Thyroid gland (tissue), 4 donors: Measurements from ENCODE around the gene TMEM74B. TPM values are rescaled to one million over a fixed set of nuclear protein-coding genes. Genes with fewer than 3 reads are reported as not detected.
A peak's percentile ranks its signal among the peaks of the same experiment; 100 is the strongest.

ENCODE experiments used
- DNase-seq, 2 donors: peaks; one replicate each; pipeline ENCODE4 v3.0.0-alpha.2; 2019
- H3K27ac ChIP-seq, 3 donors: fragments of 200-600 bp; sonication (generic); 1 replicate in 2 of 3; 2 replicates in 1 of 3; pipeline ENCODE4 v1.5.1; 2016 to 2019; ENCODE audit warnings: mild to moderate bottlenecking in 1 of 3, moderate library complexity in 1 of 3
- H3K27me3 ChIP-seq: fragments of 200-600 bp; sonication (generic); one replicate; pipeline ENCODE4 v1.5.1; 2019
- H3K36me3 ChIP-seq, 2 donors: fragments of 200-600 bp; sonication (generic); one replicate each; pipeline ENCODE4 v1.5.1; 2016 to 2019
- H3K4me1 ChIP-seq, 2 donors: fragments of 200-600 bp; sonication (generic); one replicate each; pipeline ENCODE4 v1.5.1; 2017 to 2019
- H3K4me3 ChIP-seq, 3 donors: fragments of 200-600 bp; sonication (generic); replicated peaks in 1 of 3; 1 replicate in 2 of 3; 2 replicates in 1 of 3; pipeline ENCODE4 v1.5.1; 2016; ENCODE audit warnings: mild to moderate bottlenecking in 1 of 3
- H3K9me3 ChIP-seq: fragments of 200-600 bp; sonication (generic); one replicate; pipeline ENCODE4 v1.5.1; 2017
- CTCF ChIP-seq, 6 experiments: fragments of 200-600 bp in 3 of 6; fragments of 450-650 bp in 3 of 6; sonication (generic) in 3 of 6; IDR thresholded peaks; one replicate each; pipeline ENCODE4 v1.5.1; 2016 to 2019; ENCODE audit warnings: antibody characterized with exemption in 6 of 6, mild to moderate bottlenecking in 2 of 6, inconsistent platforms in 1 of 6, moderate library complexity in 1 of 6
- POLR2A ChIP-seq, 2 donors: fragments of 450-650 bp; IDR thresholded peaks; one replicate each; pipeline ENCODE4 v1.6.1; 2017; ENCODE audit warnings: antibody characterized with exemption in 2 of 2, mild to moderate bottlenecking in 2 of 2, moderate library complexity in 1 of 2
- WGBS, 2 donors: methylation state at CpG; one replicate each; pipeline ENCODE4 v1.1.5; 2017; 5-methylcytosine and 5-hydroxymethylcytosine counted together
- intact Hi-C: fragments of 100-400 bp; cut with DNase I; formaldehyde crosslinking; loops from one replicate; pipeline ENCODE4 v1.15.1; 2023
- total RNA-seq, 4 donors: library from RNA; depleted of rRNA; stranded (reverse); fragments of >200 nt; gene quantifications; one replicate each; pipeline ENCODE4 v1.2.3, GENCODE V29; 2016

TMEM74B gene
- total RNA-seq, 4 donors from 2014 or later = 0.63 to 2.7 (median 1.8) TPM

GRCh38 chr20:1214838-1215261, 30.1 kb upstream of the TMEM74B start:
- H3K36me3 ChIP-seq = no peaks in the 10 kb centered on the region
- no peak overlapping the region for H3K4me3 ChIP-seq
- no peaks in the 10 kb centered on the region for H3K27me3 ChIP-seq
- no peaks in the 10 kb centered on the region for H3K9me3 ChIP-seq
- intact Hi-C loops = loop anchor here (5.0 kb wide), 1 partner anchor 398 kb away; no protein-coding TSS in a partner anchor
- no peak for DNase-seq
- WGBS, 2 donors = 80 to 88% methylated on average over 4 of the region's 4 CpGs
- H3K4me1 ChIP-seq = peaks cover 0 to 9% of the 10 kb centered on the region in 2 donors
- TF ChIP-seq POLR2A (IDR thresholded peaks at IDR 0.05) (no peak), CTCF (IDR thresholded peaks at IDR 0.05) (no peak)
- no peak overlapping the region for H3K27ac ChIP-seq

GRCh38 chr20:1212607-1213396, 28.0 kb upstream of the TMEM74B start:
- TF ChIP-seq POLR2A (IDR thresholded peaks at IDR 0.05) (no peak), CTCF (IDR thresholded peaks at IDR 0.05) (peak; percentile 47 to 82 (median 76))
- no peaks in the 10 kb centered on the region for H3K36me3 ChIP-seq
- DNase-seq = peak; percentile 67 to 73
- no peak overlapping the region for H3K27ac ChIP-seq
- no peaks in the 10 kb centered on the region for H3K27me3 ChIP-seq
- H3K4me1 ChIP-seq = peaks cover 0 to 9% of the 10 kb centered on the region in 2 donors
- no peak overlapping the region for H3K4me3 ChIP-seq
- 13 to 16% methylated on average over 21 of the region's 21 CpGs for WGBS, 2 donors
- H3K9me3 ChIP-seq = no peaks in the 10 kb centered on the region
- intact Hi-C loops = loop anchor here (5.0 kb wide), 1 partner anchor 396 kb away; no protein-coding TSS in a partner anchor

GRCh38 chr20:1212023-1212422, 27.2 kb upstream of the TMEM74B start:
- TF ChIP-seq POLR2A (IDR thresholded peaks at IDR 0.05) = no peak
- H3K27me3 ChIP-seq = no peaks in the 10 kb centered on the region
- intact Hi-C loops = loop anchor here (5.0 kb wide), 1 partner anchor 395 kb away; no protein-coding TSS in a partner anchor
- no peak overlapping the region for H3K4me3 ChIP-seq
- peaks cover 0 to 8% of the 10 kb centered on the region in 2 donors for H3K4me1 ChIP-seq
- DNase-seq = no peak
- no peak overlapping the region for H3K27ac ChIP-seq
- H3K9me3 ChIP-seq = no peaks in the 10 kb centered on the region
- H3K36me3 ChIP-seq = no peaks in the 10 kb centered on the region

- WGBS, 2 donors = 90 to 97% methylated on average over 1 of the region's 1 CpG
- Histone ChIP-seq H3K4me1 (peaks cover 0 to 7% of the 10 kb centered on the region in 2 donors), H3K9me3 (no peaks in the 10 kb centered on the region), H3K36me3 (no peaks in the 10 kb centered on the region), H3K4me3 (no peak overlapping the region), H3K27me3 (no peaks in the 10 kb centered on the region), H3K27ac (no peak overlapping the region)
- no peak for TF ChIP-seq POLR2A (IDR thresholded peaks at IDR 0.05)
- TF ChIP-seq CTCF (IDR thresholded peaks at IDR 0.05) = no peak
- no peak for DNase-seq
- intact Hi-C loops = loop anchor here (5.0 kb wide), 1 partner anchor 393 kb away; no protein-coding TSS in a partner anchor
Measured at GRCh38 chr20:1210501-1210900, 25.7 kb upstream of the TMEM74B start.

GRCh38 chr20:1209447-1210387, 24.9 kb upstream of the TMEM74B start:
- WGBS, 2 donors = 64 to 69% methylated on average over 5 of the region's 5 CpGs
- no peaks in the 10 kb centered on the region for H3K36me3 ChIP-seq
- no peaks in the 10 kb centered on the region for H3K9me3 ChIP-seq
- H3K4me3 ChIP-seq = no peak overlapping the region
- TF ChIP-seq POLR2A (IDR thresholded peaks at IDR 0.05) (no peak), CTCF (IDR thresholded peaks at IDR 0.05) (no peak)
- H3K4me1 ChIP-seq = peaks cover 0 to 7% of the 10 kb centered on the region in 2 donors
- intact Hi-C loops = loop anchor here (5.0 kb wide), 1 partner anchor 392 kb away; no protein-coding TSS in a partner anchor
- no peaks in the 10 kb centered on the region for H3K27me3 ChIP-seq
- H3K27ac ChIP-seq = no peak overlapping the region
- DNase-seq = no peak
